Stimulated activated naive CD8-positive, alpha-beta T cell treated with anti-CD3 and anti-CD28 coated beads, Interleukin-15, Interleukin-2, amounts not matched to agents 100 ng/mL and 50 ng/mL, for 24 hours (primary cell): Measurements from ENCODE around the gene PSMD14.

Experiments
- H3K27ac Mint-ChIP-seq: one replicate; pipeline ENCODE4 v1.8.0; 2021; ENCODE audit warnings: mild to moderate bottlenecking, mixed read lengths
- H3K27me3 Mint-ChIP-seq: one replicate; pipeline ENCODE4 v1.8.0; 2021; ENCODE audit warnings: mixed read lengths
- H3K36me3 Mint-ChIP-seq: one replicate; pipeline ENCODE4 v1.8.0; 2021; ENCODE audit warnings: low read depth, mixed read lengths
- H3K4me1 Mint-ChIP-seq: one replicate; pipeline ENCODE4 v1.8.0; 2021; ENCODE audit warnings: low read depth, mixed read lengths
- H3K4me3 Mint-ChIP-seq: one replicate; pipeline ENCODE4 v1.8.0; 2021; ENCODE audit warnings: mild to moderate bottlenecking, mixed read lengths
- H3K9me3 Mint-ChIP-seq: one replicate; pipeline ENCODE4 v1.8.0; 2021; ENCODE audit warnings: mixed read lengths

Gene PSMD14

DNA sequence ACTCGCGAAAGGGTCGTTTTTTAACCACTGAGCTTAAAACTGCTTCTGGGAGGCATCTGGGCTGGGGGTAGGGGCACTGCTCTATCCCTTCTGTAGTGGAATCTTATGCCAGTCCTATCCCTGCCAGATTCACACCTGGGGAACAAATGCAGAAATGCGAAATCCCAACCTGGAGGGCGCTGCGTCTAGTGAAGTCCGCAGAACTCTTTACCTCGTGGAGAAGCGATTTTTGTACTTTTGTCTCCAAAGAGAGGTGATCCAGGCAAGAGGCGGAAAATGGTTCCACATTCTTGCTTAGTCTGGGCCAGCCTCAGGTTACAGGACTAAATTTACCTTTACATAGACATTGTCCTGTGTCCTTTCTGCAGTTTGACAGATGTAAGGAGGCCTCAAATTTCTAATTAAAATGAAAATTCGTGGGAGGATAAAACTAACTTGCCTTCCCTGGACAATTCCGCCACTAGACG, 118.3 kb downstream of the PSMD14 start:
- Mint-ChIP-seq H3K9me3 (no peaks in the 10 kb centered on the region), H3K27me3 (peaks cover 82% of the 10 kb centered on the region), H3K4me1 (peaks cover 30% of the 10 kb centered on the region), H3K4me3 (peak overlapping the region; percentile 60), H3K36me3 (peaks cover 13% of the 10 kb centered on the region), H3K27ac (no peak overlapping the region)

DNA sequence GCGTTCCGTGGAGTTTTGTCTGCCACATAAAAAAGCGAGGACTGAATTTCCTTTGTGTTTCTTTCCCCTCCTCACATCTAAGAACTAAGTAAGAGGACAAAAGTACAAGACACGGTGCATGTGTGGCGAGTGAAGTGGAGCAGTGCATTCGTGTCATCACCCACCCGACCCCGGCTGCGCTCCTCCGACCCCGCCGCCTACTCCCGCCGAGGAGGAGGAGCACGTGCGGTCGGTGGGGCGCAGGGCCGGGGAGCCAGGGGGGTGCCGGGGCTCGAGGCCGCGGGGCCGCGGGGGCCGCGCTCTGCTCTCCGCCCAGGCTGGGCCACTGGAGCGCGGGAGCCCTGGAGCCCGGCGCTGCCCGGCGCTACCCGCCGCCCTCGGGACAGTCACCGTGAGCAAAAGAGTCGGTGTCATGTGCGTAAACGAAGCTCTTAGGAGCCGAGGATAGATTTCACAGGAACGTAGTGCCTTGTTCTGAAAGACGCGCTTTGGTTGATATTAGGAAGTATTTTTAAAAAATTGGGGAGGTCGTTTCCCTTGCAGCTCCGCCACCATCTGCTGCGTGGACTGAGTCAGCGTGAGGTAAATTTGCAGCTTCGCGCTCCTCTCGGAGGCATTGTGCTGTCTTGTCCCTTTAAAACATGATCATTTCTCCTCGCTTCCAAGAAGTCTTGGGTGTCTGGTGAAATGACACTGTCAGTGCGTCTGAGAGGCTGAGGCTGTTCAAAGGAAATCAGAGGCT, 118.9 kb downstream of the PSMD14 start:
- Mint-ChIP-seq H3K4me1 (peaks cover 30% of the 10 kb centered on the region), H3K9me3 (no peaks in the 10 kb centered on the region), H3K4me3 (peak overlapping the region; percentile 60), H3K27me3 (peaks cover 82% of the 10 kb centered on the region), H3K27ac (no peak overlapping the region), H3K36me3 (peaks cover 13% of the 10 kb centered on the region)

- Mint-ChIP-seq H3K4me1 (peaks cover 24% of the 10 kb centered on the region), H3K36me3 (peaks cover 7% of the 10 kb centered on the region), H3K27me3 (peaks cover 81% of the 10 kb centered on the region), H3K4me3 (peak overlapping the region; percentile 33), H3K9me3 (no peaks in the 10 kb centered on the region), H3K27ac (no peak overlapping the region)
Observed at GRCh38 chr2:161427664-161428587, 119.7 kb downstream of the PSMD14 start.

DNA sequence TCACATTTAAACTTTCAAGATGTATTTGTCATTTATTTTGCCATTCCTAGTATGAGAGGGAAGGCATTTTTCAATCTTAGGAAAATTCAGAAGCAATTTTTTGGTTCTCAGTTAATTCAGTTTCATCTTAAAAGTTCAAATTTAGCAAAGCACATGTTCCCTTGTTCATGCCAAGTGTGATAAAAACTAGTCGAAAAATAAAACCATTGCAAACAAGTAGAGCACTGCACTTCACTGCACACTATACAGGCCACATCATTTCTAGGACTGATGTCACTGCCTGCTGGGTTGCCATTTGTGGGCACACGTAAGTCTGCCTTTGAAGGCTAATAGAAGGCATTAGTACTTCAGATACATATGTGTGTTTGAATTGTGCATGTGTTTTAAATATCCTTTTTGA, 122.2 kb downstream of the PSMD14 start:
- Mint-ChIP-seq H3K27ac (no peak overlapping the region), H3K27me3 (peaks cover 81% of the 10 kb centered on the region), H3K4me3 (no peak overlapping the region), H3K36me3 (peaks cover 7% of the 10 kb centered on the region), H3K4me1 (peaks cover 14% of the 10 kb centered on the region), H3K9me3 (no peaks in the 10 kb centered on the region)

- Mint-ChIP-seq H3K4me1 (peaks cover 6% of the 10 kb centered on the region), H3K27me3 (peaks cover 77% of the 10 kb centered on the region), H3K36me3 (peaks cover 7% of the 10 kb centered on the region), H3K27ac (no peak overlapping the region), H3K9me3 (no peaks in the 10 kb centered on the region), H3K4me3 (no peak overlapping the region)
Observed at GRCh38 chr2:161432107-161432506, 123.9 kb downstream of the PSMD14 start.

- no peak overlapping the region for H3K4me3 Mint-ChIP-seq
- peaks cover 71% of the 10 kb centered on the region for H3K27me3 Mint-ChIP-seq
- no peaks in the 10 kb centered on the region for H3K4me1 Mint-ChIP-seq
Observed at GRCh38 chr2:161434118-161434517, 125.9 kb downstream of the PSMD14 start.

DNA sequence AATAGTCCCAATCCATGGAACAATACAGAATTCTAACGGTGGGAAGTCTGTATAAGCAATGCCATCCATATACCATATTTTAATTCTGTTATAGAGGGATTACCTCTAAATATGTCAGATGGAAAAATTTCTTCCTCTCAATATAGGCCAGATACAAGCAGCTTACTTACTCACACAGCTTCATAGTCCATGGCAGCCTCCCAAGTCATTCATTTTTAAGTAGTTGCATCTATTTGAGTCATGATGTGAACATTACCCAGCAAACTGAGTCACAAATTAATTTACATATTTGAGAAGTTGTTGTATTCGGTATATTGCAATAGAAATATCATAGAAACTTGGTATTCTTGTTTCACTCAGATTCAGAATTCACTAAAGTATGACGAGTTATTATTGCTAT, 128.2 kb downstream of the PSMD14 start:
- H3K27ac Mint-ChIP-seq: no peak overlapping the region
- no peaks in the 10 kb centered on the region for H3K9me3 Mint-ChIP-seq
- no peak overlapping the region for H3K4me3 Mint-ChIP-seq
- H3K27me3 Mint-ChIP-seq: peaks cover 67% of the 10 kb centered on the region
- no peaks in the 10 kb centered on the region for H3K4me1 Mint-ChIP-seq
- no peaks in the 10 kb centered on the region for H3K36me3 Mint-ChIP-seq

More at GRCh38 chr2:161434118-161434517, 125.9 kb downstream of the PSMD14 start:
- no peaks in the 10 kb centered on the region for H3K36me3 Mint-ChIP-seq
- H3K9me3 Mint-ChIP-seq: no peaks in the 10 kb centered on the region
- H3K27ac Mint-ChIP-seq: no peak overlapping the region

DNA sequence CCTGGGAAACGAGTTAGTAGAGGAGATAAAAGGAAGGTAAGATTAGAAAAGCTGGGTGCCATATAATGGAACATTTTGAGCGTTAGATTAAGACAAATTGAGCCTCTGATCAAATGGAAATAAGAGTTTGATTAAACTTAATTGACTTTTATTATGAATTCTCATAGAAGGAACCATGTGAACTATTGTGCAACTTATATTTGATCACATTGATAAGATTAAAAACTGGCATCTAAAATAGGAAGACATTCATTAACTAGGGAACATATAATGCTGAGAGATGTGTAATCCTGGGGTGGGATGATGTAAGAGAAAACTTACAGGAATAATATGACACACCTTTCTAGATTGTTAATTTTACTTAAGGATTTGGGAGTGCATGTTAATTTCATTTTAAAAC, 130.4 kb downstream of the PSMD14 start:
- H3K4me3 Mint-ChIP-seq: no peak overlapping the region
- no peaks in the 10 kb centered on the region for H3K9me3 Mint-ChIP-seq
- no peaks in the 10 kb centered on the region for H3K4me1 Mint-ChIP-seq
- H3K27me3 Mint-ChIP-seq: peaks cover 66% of the 10 kb centered on the region
- no peak overlapping the region for H3K27ac Mint-ChIP-seq
- H3K36me3 Mint-ChIP-seq: no peaks in the 10 kb centered on the region

DNA sequence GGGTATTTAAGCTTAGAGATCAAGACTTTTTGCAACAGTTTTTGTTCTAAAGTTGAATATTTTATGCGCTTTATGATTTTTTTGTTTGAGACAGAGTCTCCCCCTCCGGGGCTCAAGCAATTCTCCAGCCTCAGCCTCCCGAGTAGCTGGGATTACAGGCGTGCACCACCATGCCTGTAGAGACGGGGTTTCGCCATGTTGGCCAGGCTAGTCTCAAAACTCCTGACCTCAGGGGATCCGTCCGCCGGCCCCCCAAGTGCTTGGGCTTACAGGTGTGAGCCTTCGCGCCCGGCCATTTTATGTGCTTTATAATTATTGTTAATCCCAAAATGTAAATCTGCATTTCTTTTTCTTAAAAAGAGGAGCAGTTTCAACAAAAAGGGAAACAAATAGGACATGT, 136.9 kb downstream of the PSMD14 start:
- Mint-ChIP-seq H3K4me3 (no peak overlapping the region), H3K27me3 (peaks cover 38% of the 10 kb centered on the region), H3K9me3 (no peaks in the 10 kb centered on the region), H3K4me1 (no peaks in the 10 kb centered on the region), H3K27ac (no peak overlapping the region), H3K36me3 (no peaks in the 10 kb centered on the region)

- no peaks in the 10 kb centered on the region for H3K9me3 Mint-ChIP-seq
- no peaks in the 10 kb centered on the region for H3K36me3 Mint-ChIP-seq
- H3K27ac Mint-ChIP-seq: no peak overlapping the region
- peaks cover 20% of the 10 kb centered on the region for H3K27me3 Mint-ChIP-seq
- H3K4me3 Mint-ChIP-seq: no peak overlapping the region
- H3K4me1 Mint-ChIP-seq: no peaks in the 10 kb centered on the region
Observed at GRCh38 chr2:161448431-161448830, 140.2 kb downstream of the PSMD14 start.
